BJ (cell line): ENCODE measurements around the gene ZNF442. TPM values are rescaled to one million over a fixed set of nuclear protein-coding genes. Genes with fewer than 3 reads are reported as not detected.
"Not testable (repeated sequence)": the region's sequence is repeated elsewhere in the genome, so short reads cannot be mapped to it uniquely, and the experiment has no call there.

Experiments used
- CTCF ChIA-PET: fragments of 350-600 bp; formaldehyde crosslinking; extraction: SDS; loops from one replicate; lab custom pipeline; 2021; ENCODE audit warnings: antibody characterized with exemption, inconsistent platforms; lab: Yijun Ruan, JAX
- POLR2A ChIA-PET: fragments of 300-600 bp; sonication (Branson Sonifier 250); formaldehyde crosslinking; extraction: SDS; loops from one replicate; lab custom pipeline; 2021; ENCODE audit warnings: antibody characterized with exemption; lab: Charles Lee
- DNase-seq: peaks from one replicate; pipeline ENCODE4 v3.0.0-alpha.2; 2011; ENCODE audit warnings: low read depth
- H3K27me3 ChIP-seq: 2 replicates; pipeline ENCODE4 v1.6.0; 2011; ENCODE audit warnings: low read length; ENCODE audit not compliant: control insufficient read depth, insufficient read depth
- H3K36me3 ChIP-seq: 2 replicates; pipeline ENCODE4 v1.5.1; 2011; ENCODE audit warnings: low read length; ENCODE audit not compliant: control insufficient read depth, insufficient read depth
- H3K4me3 ChIP-seq: 2 replicates; pipeline ENCODE4 v1.5.1; 2011; ENCODE audit warnings: low read depth, mild to moderate bottlenecking, control low read depth, low read length
- CTCF ChIP-seq: IDR thresholded peaks from 2 replicates; pipeline ENCODE4 v1.5.1; 2011; ENCODE audit warnings: low read depth, mild to moderate bottlenecking, control low read depth, inconsistent platforms, low read length, moderate library complexity; ENCODE audit not compliant: insufficient read depth
- polyA minus RNA-seq: library from RNA; depleted of rRNA, polyadenylated mRNA; stranded (reverse); fragments of >200 nt; gene quantifications from 2 replicates; pipeline ENCODE4 v1.2.3, GENCODE V29; 2011; rRNA and poly(A)+ RNA removed
- polyA plus RNA-seq: library from polyadenylated mRNA; depleted of rRNA; stranded (reverse); fragments of >200 nt; gene quantifications from 2 replicates; pipeline ENCODE4 v1.2.3, GENCODE V29; 2011; rRNA removed

The ZNF442 gene
- polyA plus RNA-seq (0.36 and 1.0 TPM in 2 replicates), polyA minus RNA-seq (0.81 and 0.82 TPM in 2 replicates)

GRCh38 chr19:12365236-12366162, at the start of gene ZNF442:
TSS of gene ZNF442 (minus strand) at chr19:12365683. CDS start at chr19:12363631, 2,052 bp downstream.
- POLR2A ChIA-PET = interaction anchor here (0.6 kb wide), 1 partner anchor 33 kb away, joined by 3 read pairs; no protein-coding TSS in a partner anchor
- peak; percentile 84 for DNase-seq
- peak within 1 kb of the TSS; percentile 74 for H3K4me3 ChIP-seq
- no peaks in the 10 kb centered on the region for H3K27me3 ChIP-seq
- CTCF ChIA-PET = interaction anchor here (0.6 to 2.9 kb wide), 10 partner anchors 11 to 305 kb away, joined by 3 to 8 read pairs (median 3); partner anchors contain the start of genes ZNF136, ZNF443 and ZNF563
- peak; percentile 84 for TF ChIP-seq CTCF
- H3K36me3 ChIP-seq = no peaks in the 10 kb centered on the region

DNA sequence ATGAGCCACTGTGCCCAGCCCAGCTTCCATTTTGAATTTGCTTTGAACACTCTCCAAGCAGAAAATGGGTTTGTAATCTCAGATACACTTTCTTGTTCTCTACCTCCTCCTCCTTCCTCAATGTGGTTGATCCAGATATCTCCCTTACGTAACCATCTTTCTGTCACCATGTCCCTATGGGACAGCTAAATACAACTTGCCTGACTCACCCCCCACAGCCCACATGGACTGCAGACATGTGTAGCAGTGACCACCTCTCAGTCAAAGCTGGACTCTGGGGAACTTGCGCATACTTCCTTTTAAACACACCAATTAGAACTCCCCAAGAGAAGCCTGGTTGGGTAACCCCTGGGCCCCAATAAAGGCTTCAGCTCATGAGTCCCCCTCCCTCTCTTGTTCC, 46.4 kb upstream of the ZNF442 start:
- no peak overlapping the region for H3K4me3 ChIP-seq
- ChIA-PET CTCF (no interaction called here), POLR2A (no interaction called here)
- TF ChIP-seq CTCF = no peak
- DNase-seq = no peak
- no peaks in the 10 kb centered on the region for H3K27me3 ChIP-seq
- no peaks in the 10 kb centered on the region for H3K36me3 ChIP-seq

DNA sequence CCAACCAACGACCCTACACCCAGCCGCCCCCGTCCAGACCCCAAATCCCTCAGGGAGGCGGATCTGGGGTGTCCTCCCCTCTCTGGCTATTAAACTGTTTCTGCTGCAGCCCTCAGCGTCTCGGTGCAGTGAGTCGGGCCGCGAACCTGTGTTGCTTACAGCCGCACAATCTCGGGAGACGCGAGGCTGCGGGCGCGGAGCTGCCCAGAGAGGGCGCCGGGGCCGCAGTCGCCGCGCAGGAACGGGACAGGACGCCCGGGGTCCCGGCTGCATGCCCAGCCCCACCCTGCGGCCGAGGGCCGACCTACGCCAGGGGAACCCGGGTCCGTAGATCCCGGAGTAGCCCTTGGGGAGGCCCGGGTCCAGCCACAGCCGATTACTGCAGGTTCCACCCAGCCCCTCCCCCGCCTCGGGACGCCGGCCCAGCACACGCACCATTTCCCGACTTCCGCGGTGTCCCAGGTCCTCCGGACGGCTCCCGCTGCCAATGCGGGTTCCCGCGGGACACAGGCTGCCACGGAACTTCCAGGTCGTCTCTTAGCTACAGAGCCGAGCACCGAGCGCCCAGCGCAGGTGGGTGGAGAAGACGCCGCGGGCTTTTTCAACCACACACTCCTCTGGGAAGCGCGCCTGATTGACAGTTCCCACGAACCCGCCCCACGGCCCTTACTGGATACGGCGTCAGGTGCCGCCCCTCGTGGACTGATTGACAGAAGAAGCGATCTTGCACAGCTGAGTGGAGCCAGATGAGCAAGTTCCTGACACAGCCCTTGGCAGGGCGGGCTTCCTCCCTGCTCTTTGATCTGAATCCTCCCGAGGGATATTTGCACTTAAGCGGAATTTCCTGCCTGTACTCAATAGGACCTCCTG, 35.4 kb upstream of the ZNF442 start, which contains the start of gene ZNF799:
Gene ZNF799, minus strand, starts transcription at position 639 of the 870 bp plus-strand sequence. Its CDS starts 201 bp downstream, at position 438.
- Histone ChIP-seq H3K36me3 (no peaks in the 10 kb centered on the region), H3K27me3 (no peaks in the 10 kb centered on the region), H3K4me3 (peak within 1 kb of the TSS; percentile 87)
- no peak for TF ChIP-seq CTCF
- peak; percentile 81 for DNase-seq
- ChIA-PET POLR2A (no interaction called here), CTCF (no interaction called here)

DNA sequence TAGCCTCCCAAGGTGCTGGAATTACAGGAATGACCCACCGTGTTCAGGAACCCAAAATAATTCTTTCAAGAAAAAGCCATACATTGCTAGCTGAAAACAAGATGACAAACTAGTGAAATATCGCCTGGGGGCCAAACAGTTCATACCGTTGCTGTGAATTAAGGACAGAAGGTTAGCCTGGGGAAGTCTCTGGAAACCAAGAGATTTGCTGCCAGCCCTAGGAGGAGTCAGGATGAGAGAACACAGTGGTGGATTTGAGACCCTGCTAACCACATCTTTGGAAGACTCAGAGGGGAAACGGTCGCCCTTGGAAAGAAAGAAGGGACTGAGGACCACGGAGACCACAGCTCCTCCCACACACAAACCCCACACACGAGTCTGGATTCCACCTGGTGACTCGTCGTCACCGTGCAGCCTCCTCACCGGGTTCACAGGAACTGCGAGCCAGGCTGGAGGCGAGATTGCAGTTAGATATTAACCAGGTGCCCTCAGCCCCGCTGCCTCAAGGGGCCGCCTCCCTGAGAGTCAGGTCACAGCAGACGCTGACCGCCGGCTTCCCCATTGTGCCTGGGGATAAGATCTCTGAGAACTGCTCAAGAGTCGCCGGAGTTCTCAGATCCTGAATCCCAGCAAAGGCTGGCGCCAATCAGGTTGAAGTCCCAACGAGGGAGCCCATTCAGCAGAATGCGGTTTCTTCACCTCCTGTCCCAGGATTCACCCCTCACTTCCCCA, 34.6 kb upstream of the ZNF442 start:
- DNase-seq, H3K36me3 ChIP-seq, H3K27me3 ChIP-seq, CTCF ChIA-PET, POLR2A ChIA-PET: not testable (repeated sequence)
- H3K4me3 ChIP-seq = peak overlapping the region; percentile 87

- DNase-seq, H3K36me3 ChIP-seq, POLR2A ChIA-PET, H3K4me3 ChIP-seq, H3K27me3 ChIP-seq, CTCF ChIA-PET: not testable (repeated sequence)
Observed at GRCh38 chr19:12391148-12391547, 25.7 kb upstream of the ZNF442 start.

DNA sequence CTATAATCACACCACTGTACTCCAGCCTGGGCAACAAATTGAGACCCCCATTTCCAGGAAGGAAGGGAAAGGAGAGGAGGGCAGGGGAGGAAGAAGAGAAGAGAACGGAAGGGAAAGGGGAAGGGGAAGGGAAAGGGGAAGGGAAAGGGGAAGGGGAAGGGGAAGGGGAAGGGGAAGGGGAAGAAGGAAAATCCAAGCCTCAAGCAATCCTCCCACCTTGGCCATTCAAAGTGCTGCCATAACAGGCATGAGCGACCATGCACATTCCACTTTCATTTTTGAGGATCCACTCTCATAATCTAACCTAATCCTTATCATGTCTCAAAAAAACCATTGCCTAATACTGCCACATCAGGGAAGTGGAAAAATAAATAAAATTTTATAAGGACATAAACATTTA, 20.9 kb upstream of the ZNF442 start:
- CTCF ChIA-PET = not testable (repeated sequence)

More for the DNA sequence above, 20.9 kb upstream of the ZNF442 start:
- DNase-seq, H3K27me3 ChIP-seq, H3K36me3 ChIP-seq, POLR2A ChIA-PET, H3K4me3 ChIP-seq: not testable (repeated sequence)
